Naive thymus-derived CD8-positive, alpha-beta T cell (primary cell): Measurements from ENCODE around the gene APOBEC3F. TPM values are rescaled to one million over a fixed set of nuclear protein-coding genes. Genes with fewer than 3 reads are reported as not detected.
"Not testable (repeated sequence)": the region's sequence is repeated elsewhere in the genome, so short reads cannot be mapped to it uniquely, and the experiment has no call there.

Experiments used
- ATAC-seq, 2 donors: fragments of 150-1000 bp; cut with Tn5 transposase in 1 of 2; sonication (Bioruptor Pico), chemical (Tn5 transposase) in 1 of 2; 1 replicate in 1 of 2; 2 replicates in 1 of 2; pipeline ENCODE4 v1.10.0; 2021; ENCODE audit warnings: mild to moderate bottlenecking in 2 of 2, moderate library complexity in 2 of 2
- POLR2A ChIA-PET: fragments of 350-600 bp; sonication (Branson Sonifier 250); formaldehyde crosslinking; loops from one replicate; lab custom pipeline; 2021; ENCODE audit warnings: antibody characterized with exemption; lab: Charles Lee
- DNase-seq, 10 donors: peaks; one replicate each; pipeline versions ENCODE4 v3.0.0 to v3.0.0-alpha.2; 2020 to 2022
- H3K27ac Mint-ChIP-seq, 10 donors: one replicate each; pipeline ENCODE4 v1.8.0; 2020 to 2022; ENCODE audit warnings: mild to moderate bottlenecking in 10 of 10, mixed read lengths in 10 of 10, moderate library complexity in 4 of 10, inconsistent platforms in 1 of 10
- H3K27me3 Mint-ChIP-seq, 5 donors: one replicate each; pipeline ENCODE4 v1.8.0; 2021 to 2022; ENCODE audit warnings: mixed read lengths in 5 of 5
- H3K36me3 Mint-ChIP-seq, 3 donors: one replicate each; pipeline ENCODE4 v1.8.0; 2020 to 2022; ENCODE audit warnings: mixed read lengths in 3 of 3, mild to moderate bottlenecking in 2 of 3, inconsistent platforms in 1 of 3
- H3K4me1 Mint-ChIP-seq, 4 donors: one replicate each; pipeline ENCODE4 v1.8.0; 2021 to 2022; ENCODE audit warnings: mixed read lengths in 4 of 4
- H3K4me3 Mint-ChIP-seq, 10 donors: one replicate each; pipeline ENCODE4 v1.8.0; 2020 to 2022; ENCODE audit warnings: mild to moderate bottlenecking in 10 of 10, mixed read lengths in 10 of 10, moderate library complexity in 6 of 10, inconsistent platforms in 1 of 10
- H3K9me3 Mint-ChIP-seq, 9 donors: one replicate each; pipeline ENCODE4 v1.8.0; 2020 to 2022; ENCODE audit warnings: mixed read lengths in 9 of 9, mild to moderate bottlenecking in 3 of 9, inconsistent platforms in 1 of 9, moderate library complexity in 1 of 9
- polyA plus RNA-seq, 3 donors: library from polyadenylated mRNA; unstranded; fragments of 300-500 nt; fragmentation: Illumina TruSeq; gene quantifications; one replicate each; pipeline ENCODE4 v1.2.3, GENCODE V29; 2021
- total RNA-seq, 8 experiments: library from RNA in 2 of 8; stranded (reverse) in 2 of 8; gene quantifications; one replicate each; pipeline ENCODE4 v1.2.3 and lab custom pipeline; 2021 to 2026

The APOBEC3F gene
- total and polyA plus RNA-seq, 5 experiments from 2014 or later: 7.0 to 24.3 (median 10.1) TPM

DNA sequence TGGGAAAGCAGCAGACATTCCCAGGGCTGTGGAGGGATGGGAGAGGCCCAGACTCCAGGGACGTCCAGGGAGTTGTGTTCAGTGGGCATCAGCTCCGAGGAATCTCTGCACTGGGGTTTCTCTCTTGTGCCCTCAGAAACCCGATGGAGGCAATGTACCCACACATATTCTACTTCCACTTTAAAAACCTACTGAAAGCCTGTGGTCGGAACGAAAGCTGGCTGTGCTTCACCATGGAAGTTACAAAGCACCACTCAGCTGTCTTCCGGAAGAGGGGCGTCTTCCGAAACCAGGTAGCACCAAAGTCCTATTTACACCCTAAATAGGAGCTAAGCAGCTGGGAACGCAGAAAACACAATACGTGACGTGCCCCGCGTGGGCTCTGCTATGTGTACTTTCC lies 11.4 kb upstream of the APOBEC3F start:
- peaks cover 0 to 14% (median 4%) of the 10 kb centered on the region in 3 donors for H3K36me3 Mint-ChIP-seq

DNA sequence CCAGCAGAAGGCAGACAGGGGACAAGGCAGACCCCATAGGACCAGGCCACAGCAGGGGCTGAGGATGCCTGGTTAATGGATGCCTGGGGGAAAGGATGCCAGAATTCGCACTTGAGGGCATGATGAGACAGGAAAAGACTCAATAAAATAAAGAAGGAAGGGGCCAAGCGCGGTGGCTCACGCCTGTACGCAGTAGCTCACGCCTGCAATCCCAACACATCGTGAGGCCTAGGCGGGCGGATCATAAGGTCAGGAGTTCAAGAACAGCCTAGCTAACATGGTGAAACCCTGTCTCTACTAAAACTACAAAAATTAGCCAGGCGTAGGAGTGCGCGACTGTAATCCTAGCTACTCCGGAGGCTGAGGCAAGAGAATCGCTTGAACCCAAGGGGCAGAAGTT lies 10.0 kb upstream of the APOBEC3F start:
- Mint-ChIP-seq H3K27me3 (no peaks in the 10 kb centered on the region), H3K36me3 (peaks cover 0 to 8% (median 4%) of the 10 kb centered on the region in 3 donors), H3K4me1 (peaks cover 8 to 17% (median 11%) of the 10 kb centered on the region in 4 donors), H3K9me3 (no peaks in the 10 kb centered on the region), H3K4me3 (no peak overlapping the region), H3K27ac (peak overlapping the region in 2 of 10 donors; percentile 55 to 74)
- POLR2A ChIA-PET: no interaction called here
- no peak for ATAC-seq
- no peak for DNase-seq

More for the DNA sequence above, 11.4 kb upstream of the APOBEC3F start:
- H3K9me3 Mint-ChIP-seq: no peaks in the 10 kb centered on the region
- H3K27me3 Mint-ChIP-seq: no peaks in the 10 kb centered on the region
- H3K4me1 Mint-ChIP-seq: peaks cover 19 to 32% (median 23%) of the 10 kb centered on the region in 4 donors
- POLR2A ChIA-PET: no interaction called here
- DNase-seq: no peak
- ATAC-seq: no peak
- H3K27ac Mint-ChIP-seq: no peak overlapping the region
- H3K4me3 Mint-ChIP-seq: no peak overlapping the region

DNA sequence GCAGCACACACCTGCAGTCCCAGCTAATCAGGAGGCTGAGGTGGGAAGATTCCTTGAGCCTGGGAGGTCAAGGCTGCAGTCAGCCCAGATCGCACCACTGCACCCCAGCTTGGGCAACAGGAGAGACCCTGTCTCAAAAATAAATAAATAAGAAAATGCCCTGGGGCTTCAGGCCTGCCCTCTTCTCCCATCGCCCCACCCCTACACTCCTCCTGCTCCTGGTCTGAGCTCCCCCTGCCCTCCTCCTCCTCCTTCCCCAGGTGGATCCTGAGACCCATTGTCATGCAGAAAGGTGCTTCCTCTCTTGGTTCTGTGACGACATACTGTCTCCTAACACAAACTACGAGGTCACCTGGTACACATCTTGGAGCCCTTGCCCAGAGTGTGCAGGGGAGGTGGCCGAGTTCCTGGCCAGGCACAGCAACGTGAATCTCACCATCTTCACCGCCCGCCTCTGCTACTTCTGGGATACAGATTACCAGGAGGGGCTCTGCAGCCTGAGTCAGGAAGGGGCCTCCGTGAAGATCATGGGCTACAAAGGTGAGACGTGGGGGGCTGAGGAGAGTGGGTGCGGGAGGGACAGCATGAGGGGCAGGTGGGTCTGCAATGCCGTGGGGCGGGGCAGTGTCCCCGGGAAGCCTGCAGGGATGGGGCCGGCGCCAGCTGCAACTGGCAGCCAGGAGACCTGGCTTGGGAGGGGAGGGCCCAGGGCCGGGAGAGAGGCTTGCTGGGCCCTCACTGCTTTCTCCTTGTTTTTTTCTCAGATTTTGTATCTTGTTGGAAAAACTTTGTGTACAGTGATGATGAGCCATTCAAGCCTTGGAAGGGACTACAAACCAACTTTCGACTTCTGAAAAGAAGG lies 9.0 kb upstream of the APOBEC3F start:
- not testable (repeated sequence) for H3K27me3 Mint-ChIP-seq, H3K4me1 Mint-ChIP-seq, H3K4me3 Mint-ChIP-seq, DNase-seq, H3K36me3 Mint-ChIP-seq, ATAC-seq, H3K9me3 Mint-ChIP-seq
- POLR2A ChIA-PET: interaction anchor here (0.5 kb wide), 1 partner anchor 23 kb away, joined by 3 read pairs; no protein-coding TSS in a partner anchor
- peak overlapping the region in 1 of 10 donors; percentile 34 for H3K27ac Mint-ChIP-seq

DNA sequence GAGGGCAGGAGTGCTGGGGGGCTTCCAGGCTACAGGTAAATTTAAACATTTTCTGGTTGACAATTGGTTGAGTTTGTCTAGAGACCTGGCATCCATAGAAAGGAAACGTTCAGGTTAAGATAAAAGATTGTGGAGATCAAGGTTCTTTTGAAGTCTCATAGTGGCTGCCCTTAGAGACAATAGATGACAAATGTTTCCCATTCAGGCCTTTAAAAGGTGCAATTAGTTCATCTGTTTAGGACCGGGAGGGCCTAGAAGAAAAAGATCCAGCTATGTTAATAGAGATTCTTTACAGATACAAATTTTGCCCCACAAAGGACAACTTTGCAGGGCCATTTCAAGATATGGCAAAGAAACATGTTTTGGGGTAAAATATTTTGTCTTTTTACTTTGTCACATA lies 3.6 kb upstream of the APOBEC3F start:
- peak in 2 of 10 donors; percentile 27 to 40 for DNase-seq
- H3K36me3 Mint-ChIP-seq, H3K9me3 Mint-ChIP-seq, ATAC-seq, H3K27me3 Mint-ChIP-seq: not testable (repeated sequence)
- POLR2A ChIA-PET: interaction anchor here (0.6 to 0.7 kb wide), 2 partner anchors 73 to 1482 kb away, joined by 3 read pairs; no protein-coding TSS in a partner anchor
- peak overlapping the region in 9 of 10 donors; percentile 2 to 76 (median 37) for H3K27ac Mint-ChIP-seq
- peaks cover 14 to 41% (median 35%) of the 10 kb centered on the region in 4 donors for H3K4me1 Mint-ChIP-seq
- H3K4me3 Mint-ChIP-seq: peak overlapping the region in 2 of 10 donors; percentile 11 to 26

DNA sequence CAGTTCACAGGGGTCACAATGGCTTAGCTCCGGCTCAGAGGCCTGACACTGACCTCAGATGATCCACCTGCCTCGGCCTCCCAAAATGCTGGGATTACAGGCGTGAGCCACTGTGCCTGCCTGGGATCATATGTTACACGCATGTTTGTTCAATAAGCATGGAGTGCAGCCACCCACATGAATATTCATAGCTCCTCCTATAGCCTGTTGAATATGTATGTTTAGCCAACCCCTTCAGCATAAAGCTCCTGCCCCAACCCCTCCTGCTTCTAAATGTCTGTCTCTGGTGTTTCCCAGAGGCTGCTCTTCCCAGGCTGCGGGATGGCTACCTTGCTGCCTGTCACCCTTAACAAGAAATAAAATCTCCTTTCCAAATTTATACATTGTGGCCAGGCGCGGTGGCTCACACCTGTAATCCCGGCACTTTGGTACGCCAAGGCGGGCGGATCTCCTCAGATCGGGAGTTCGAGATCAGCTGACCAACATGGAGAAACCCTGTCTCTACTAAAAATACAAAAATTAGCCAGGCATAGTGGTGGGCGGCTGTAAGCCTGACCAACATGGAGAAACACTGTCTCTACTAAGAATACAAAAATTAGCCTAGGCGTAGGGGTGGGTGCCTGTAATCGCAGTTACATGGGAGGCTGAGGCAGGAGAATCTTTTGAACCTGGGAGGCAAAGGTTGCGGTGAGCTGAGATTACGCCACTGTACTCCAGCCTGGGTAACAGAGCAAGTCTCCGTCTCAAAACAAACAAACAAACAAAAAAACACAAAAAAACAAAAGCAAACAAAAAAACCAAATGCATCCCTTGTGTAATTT lies 1.1 kb upstream of the APOBEC3F start:
- ATAC-seq: no peak
- H3K9me3 Mint-ChIP-seq: no peaks in the 10 kb centered on the region
- H3K27ac Mint-ChIP-seq: peak overlapping the region; percentile 74 to 94 (median 86)
- DNase-seq: no peak
- peak overlapping the region; percentile 64 to 95 (median 82) for H3K4me3 Mint-ChIP-seq
- POLR2A ChIA-PET: interaction anchor here (1.0 to 2.4 kb wide), 2 partner anchors 17 to 52 kb away, joined by 3 to 7 read pairs; no protein-coding TSS in a partner anchor
- H3K4me1 Mint-ChIP-seq: peaks cover 14 to 56% (median 46%) of the 10 kb centered on the region in 4 donors
- H3K27me3 Mint-ChIP-seq: no peaks in the 10 kb centered on the region
- H3K36me3 Mint-ChIP-seq: peaks cover 0 to 13% (median 0%) of the 10 kb centered on the region in 3 donors

DNA sequence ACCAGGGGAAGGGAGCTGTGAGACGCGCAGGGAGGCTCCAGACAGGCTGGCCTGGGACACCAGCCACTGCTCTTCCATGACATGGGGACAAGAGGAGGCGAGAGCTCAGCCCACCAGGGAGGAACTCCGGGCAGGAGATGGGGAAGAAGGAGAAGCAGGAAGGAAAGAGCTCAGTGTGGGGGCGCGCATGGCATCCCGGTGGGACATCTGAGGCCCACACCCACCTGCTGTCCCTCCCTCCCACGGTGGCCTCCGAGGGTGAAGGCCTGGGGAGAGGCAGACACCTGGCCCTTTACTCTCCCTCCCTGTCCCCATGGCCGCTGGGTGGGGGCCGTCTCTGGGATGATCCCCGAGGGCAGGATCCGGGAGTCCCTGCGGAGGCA lies 518 bp upstream of the APOBEC3F start:
- not testable (repeated sequence) for H3K9me3 Mint-ChIP-seq
- POLR2A ChIA-PET: interaction anchor here (1.0 to 2.4 kb wide), 2 partner anchors 18 to 51 kb away, joined by 3 to 7 read pairs; no protein-coding TSS in a partner anchor

DNA sequence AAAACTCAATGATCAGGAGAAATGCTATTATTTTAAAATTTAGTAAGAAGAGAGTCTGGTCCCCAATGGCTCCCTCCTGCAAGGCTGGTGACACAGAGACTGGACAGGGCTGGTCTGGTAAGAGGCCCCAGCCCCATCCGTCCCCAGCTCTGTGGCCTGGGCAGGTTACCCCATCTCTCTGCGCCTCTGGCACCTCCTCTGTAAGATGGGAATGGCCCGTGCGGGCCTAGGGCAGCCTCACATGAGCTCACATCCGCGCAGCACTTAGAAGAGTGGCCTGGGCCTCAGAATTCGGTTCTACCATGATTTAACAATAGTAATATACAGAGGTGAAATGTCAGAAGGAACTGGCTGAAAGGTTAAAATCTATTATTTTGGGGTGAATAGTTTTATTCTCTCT lies 1.2 kb downstream of the APOBEC3F start:
- DNase-seq (no peak), ATAC-seq (no peak)
- POLR2A ChIA-PET: interaction anchor here (0.7 to 0.9 kb wide), 2 partner anchors 20 to 332 kb away, joined by 3 read pairs; no protein-coding TSS in a partner anchor

More for the DNA sequence above, 518 bp upstream of the APOBEC3F start:
- peaks cover 0 to 18% (median 3%) of the 10 kb centered on the region in 3 donors for H3K36me3 Mint-ChIP-seq
- not testable (repeated sequence) for H3K27me3 Mint-ChIP-seq, ATAC-seq, DNase-seq
- H3K4me1 Mint-ChIP-seq: peaks cover 18 to 59% (median 51%) of the 10 kb centered on the region in 4 donors
- H3K4me3 Mint-ChIP-seq: peak overlapping the region; percentile 64 to 95 (median 82)
- peak overlapping the region; percentile 74 to 94 (median 86) for H3K27ac Mint-ChIP-seq

DNA sequence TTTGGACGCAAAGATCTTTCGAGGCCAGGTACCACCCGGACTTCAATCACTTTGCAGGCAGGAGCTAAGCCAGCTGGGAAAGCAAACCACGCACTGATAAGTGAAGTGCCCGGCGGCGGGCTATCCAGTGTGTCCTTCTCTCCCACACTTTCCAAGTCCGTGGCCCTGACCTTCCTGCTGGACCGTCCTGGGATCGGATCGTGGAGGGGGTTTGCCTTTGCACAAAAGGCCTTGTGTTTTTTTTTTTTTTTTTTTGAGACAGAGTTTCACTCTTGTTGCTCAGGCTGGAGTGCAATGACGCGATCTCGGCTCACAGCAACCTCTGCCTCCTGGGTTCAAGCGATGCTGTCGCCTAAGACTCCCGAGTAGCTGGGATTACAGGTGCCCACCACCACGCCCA lies 2.4 kb downstream of the APOBEC3F start:
- ATAC-seq, H3K9me3 Mint-ChIP-seq, H3K27me3 Mint-ChIP-seq, DNase-seq: not testable (repeated sequence)
- peak overlapping the region in 3 of 10 donors; percentile 9 to 45 (median 15) for H3K4me3 Mint-ChIP-seq
- H3K36me3 Mint-ChIP-seq: peaks cover 0 to 32% (median 3%) of the 10 kb centered on the region in 3 donors
- POLR2A ChIA-PET: interaction anchor here (0.7 kb wide), 1 partner anchor 214 kb away, joined by 4 read pairs; no protein-coding TSS in a partner anchor
- H3K27ac Mint-ChIP-seq: peak overlapping the region in 2 of 10 donors; percentile 34 to 92
- H3K4me1 Mint-ChIP-seq: peaks cover 17 to 61% (median 59%) of the 10 kb centered on the region in 4 donors

More for the DNA sequence above, 1.2 kb downstream of the APOBEC3F start:
- Mint-ChIP-seq H3K27ac (peak overlapping the region; percentile 62 to 95 (median 92)), H3K4me1 (peaks cover 20 to 68% (median 61%) of the 10 kb centered on the region in 4 donors), H3K4me3 (peak overlapping the region; percentile 66 to 95 (median 88)), H3K9me3 (no peaks in the 10 kb centered on the region), H3K27me3 (no peaks in the 10 kb centered on the region), H3K36me3 (peaks cover 0 to 32% (median 3%) of the 10 kb centered on the region in 3 donors)

DNA sequence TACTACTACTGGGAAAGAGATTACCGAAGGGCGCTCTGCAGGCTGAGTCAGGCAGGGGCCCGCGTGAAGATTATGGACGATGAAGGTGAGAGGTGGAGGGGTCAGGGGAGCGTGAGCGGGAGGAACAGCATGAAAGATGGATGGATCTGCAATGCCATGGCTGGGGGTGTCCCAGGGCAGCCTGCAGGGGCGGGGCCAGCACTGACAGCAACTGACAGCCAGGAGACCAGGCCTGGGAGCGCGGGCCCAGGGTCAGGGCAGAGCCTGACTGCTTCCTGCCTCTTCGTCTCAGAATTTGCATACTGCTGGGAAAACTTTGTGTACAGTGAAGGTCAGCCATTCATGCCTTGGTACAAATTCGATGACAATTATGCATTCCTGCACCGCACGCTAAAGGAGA lies 4.5 kb downstream of the APOBEC3F start:
- Mint-ChIP-seq H3K4me1 (peaks cover 11 to 51% (median 43%) of the 10 kb centered on the region in 4 donors), H3K36me3 (peaks cover 0 to 32% (median 3%) of the 10 kb centered on the region in 3 donors), H3K27ac (peak overlapping the region in 8 of 10 donors; percentile 14 to 72 (median 27))
- ATAC-seq, H3K9me3 Mint-ChIP-seq, POLR2A ChIA-PET, H3K4me3 Mint-ChIP-seq, H3K27me3 Mint-ChIP-seq: not testable (repeated sequence)
- peak in 1 of 10 donors; percentile 32 for DNase-seq

DNA sequence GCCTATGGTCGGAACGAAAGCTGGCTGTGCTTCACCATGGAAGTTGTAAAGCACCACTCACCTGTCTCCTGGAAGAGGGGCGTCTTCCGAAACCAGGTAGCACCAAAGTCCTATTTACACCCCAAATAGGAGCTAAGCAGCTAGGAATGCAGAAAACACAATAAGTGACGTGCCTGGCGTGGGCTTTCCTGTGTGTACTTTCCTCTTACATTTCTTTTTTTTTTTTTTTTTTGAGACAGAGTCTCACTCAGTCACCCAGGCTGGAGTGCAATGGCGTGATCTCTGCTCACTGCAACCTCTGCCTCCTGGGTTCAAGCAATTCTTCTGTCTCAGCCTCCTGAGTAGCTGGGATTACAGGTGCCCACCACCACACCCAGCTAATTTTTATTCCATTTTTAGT lies 8.8 kb downstream of the APOBEC3F start:
- POLR2A ChIA-PET: interaction anchor here (0.7 kb wide), 1 partner anchor 32 kb away, joined by 3 read pairs; no protein-coding TSS in a partner anchor
- H3K4me1 Mint-ChIP-seq: peaks cover 8 to 43% (median 26%) of the 10 kb centered on the region in 4 donors
- not testable (repeated sequence) for H3K9me3 Mint-ChIP-seq, H3K27ac Mint-ChIP-seq, ATAC-seq, H3K4me3 Mint-ChIP-seq, H3K27me3 Mint-ChIP-seq
- DNase-seq: peak in 1 of 10 donors; percentile 21
- H3K36me3 Mint-ChIP-seq: peaks cover 0 to 19% (median 3%) of the 10 kb centered on the region in 3 donors

DNA sequence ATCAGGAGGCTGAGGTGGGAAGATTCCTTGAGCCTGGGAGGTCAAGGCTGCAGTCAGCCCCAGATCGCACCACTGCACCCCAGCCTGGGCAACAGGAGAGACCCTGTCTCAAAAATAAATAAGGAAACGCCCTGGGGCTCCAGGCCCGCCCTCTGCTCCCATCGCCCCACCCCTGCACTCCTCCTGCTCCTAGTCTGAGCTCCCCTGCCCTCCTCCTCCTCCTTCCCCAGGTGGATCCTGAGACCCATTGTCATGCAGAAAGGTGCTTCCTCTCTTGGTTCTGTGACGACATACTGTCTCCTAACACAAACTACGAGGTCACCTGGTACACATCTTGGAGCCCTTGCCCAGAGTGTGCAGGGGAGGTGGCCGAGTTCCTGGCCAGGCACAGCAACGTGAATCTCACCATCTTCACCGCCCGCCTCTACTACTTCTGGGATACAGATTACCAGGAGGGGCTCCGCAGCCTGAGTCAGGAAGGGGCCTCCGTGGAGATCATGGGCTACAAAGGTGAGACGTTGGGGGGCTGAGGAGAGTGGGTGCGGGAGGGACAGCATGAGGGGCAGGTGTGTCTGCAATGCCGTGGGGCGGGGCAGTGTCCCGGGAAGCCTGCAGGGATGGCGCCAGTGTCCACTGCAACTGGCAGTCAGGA lies 11.3 kb downstream of the APOBEC3F start:
- H3K9me3 Mint-ChIP-seq, ATAC-seq, H3K27ac Mint-ChIP-seq, H3K36me3 Mint-ChIP-seq, H3K4me3 Mint-ChIP-seq, H3K27me3 Mint-ChIP-seq, POLR2A ChIA-PET: not testable (repeated sequence)
- DNase-seq: peak in 1 of 10 donors; percentile 40
- H3K4me1 Mint-ChIP-seq: peaks cover 0 to 24% (median 6%) of the 10 kb centered on the region in 4 donors
